HG03159 (cell line): ENCODE measurements around the gene LRCOL1.

Experiments
- ATAC-seq: cut with Tn5 transposase; IDR thresholded peaks from one replicate; pipeline ENCODE4 v1.9.1; 2021; ENCODE audit warnings: mild to moderate bottlenecking, moderate library complexity; ENCODE audit not compliant: unreplicated experiment

LRCOL1 gene

GRCh38 chr12:132585177-132585576 is 25.2 kb downstream of the LRCOL1 start:
- no peak for ATAC-seq

- no peak for ATAC-seq
These were observed 26.0 kb downstream of the LRCOL1 start for GRCh38 chr12:132584429-132584828.

- ATAC-seq = no peak
These were observed 26.6 kb downstream of the LRCOL1 start for GRCh38 chr12:132583736-132584135.

- ATAC-seq = no peak
These were observed 27.0 kb downstream of the LRCOL1 start for GRCh38 chr12:132583411-132583710.

GRCh38 chr12:132582582-132583410 is 27.6 kb downstream of the LRCOL1 start:
- no peak for ATAC-seq

- no peak for ATAC-seq
These were observed 28.3 kb downstream of the LRCOL1 start for GRCh38 chr12:132582058-132582420.

GRCh38 chr12:132581348-132582057 is 28.9 kb downstream of the LRCOL1 start:
- ATAC-seq = no peak

- no peak for ATAC-seq
These were observed 29.6 kb downstream of the LRCOL1 start for GRCh38 chr12:132580701-132581292.

- no peak for ATAC-seq
These were observed 30.6 kb downstream of the LRCOL1 start for GRCh38 chr12:132579744-132580143.

GRCh38 chr12:132578826-132579225 is 31.6 kb downstream of the LRCOL1 start:
- no peak for ATAC-seq

GRCh38 chr12:132578118-132578517 is 32.3 kb downstream of the LRCOL1 start:
- no peak for ATAC-seq

GRCh38 chr12:132577191-132577920 is 33.0 kb downstream of the LRCOL1 start:
- ATAC-seq = no peak

GRCh38 chr12:132576701-132577100 is 33.7 kb downstream of the LRCOL1 start:
- ATAC-seq = no peak

- no peak for ATAC-seq
These were observed 34.7 kb downstream of the LRCOL1 start for GRCh38 chr12:132575661-132576060.

GRCh38 chr12:132574271-132574996 is 35.9 kb downstream of the LRCOL1 start:
- ATAC-seq = no peak

- no peak for ATAC-seq
These were observed 37.3 kb downstream of the LRCOL1 start for GRCh38 chr12:132572801-132573760.

- ATAC-seq = no peak
These were observed 38.3 kb downstream of the LRCOL1 start for GRCh38 chr12:132572106-132572505.

GRCh38 chr12:132571598-132571997 is 38.8 kb downstream of the LRCOL1 start:
- ATAC-seq = no peak

GRCh38 chr12:132571051-132571450 is 39.3 kb downstream of the LRCOL1 start:
- ATAC-seq = no peak

GRCh38 chr12:132570635-132571034 is 39.7 kb downstream of the LRCOL1 start:
- ATAC-seq = no peak
